Cardiac septum (tissue), 1 donor: Measurements from ENCODE around the gene NREP. TPM values are rescaled to one million over a fixed set of nuclear protein-coding genes. Genes with fewer than 3 reads are reported as not detected.

Experiments
- DNase-seq: peaks from one replicate; pipeline ENCODE4 v3.0.0-alpha.2; 2020; ENCODE audit warnings: low spot score
- intact Hi-C: fragments of 100-400 bp; cut with DNase I; formaldehyde crosslinking; loops from one replicate; pipeline ENCODE4 v1.14.0; 2022
- long read RNA-seq: library from polyadenylated mRNA; unstranded; transcript quantifications from one replicate; pipeline ENCODE4 v2.0.0, GENCODE V29; 2021
- total RNA-seq: library from RNA; stranded (reverse); fragmentation: NEBNext Ultra II Directional; extraction: Animal tissue kit (Norgen Biotek cat#: 25700); gene quantifications from one replicate; pipeline ENCODE4 v1.2.1, GENCODE V29; 2021
- donor health status: DM: no; HTN: no; CAD: no.

Gene NREP, protein sequence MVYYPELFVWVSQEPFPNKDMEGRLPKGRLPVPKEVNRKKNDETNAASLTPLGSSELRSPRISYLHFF
- 24.1 TPM for total RNA-seq
- long read RNA-seq, transcript NREP-202 (5 exons, 2,581 nt): major isoform, 22 of 37 reads
- long read RNA-seq, partial matches to known transcripts: 0 of 37 reads
- long read RNA-seq, other reads (novel, unspliced or antisense): 9 of 37 reads

DNA sequence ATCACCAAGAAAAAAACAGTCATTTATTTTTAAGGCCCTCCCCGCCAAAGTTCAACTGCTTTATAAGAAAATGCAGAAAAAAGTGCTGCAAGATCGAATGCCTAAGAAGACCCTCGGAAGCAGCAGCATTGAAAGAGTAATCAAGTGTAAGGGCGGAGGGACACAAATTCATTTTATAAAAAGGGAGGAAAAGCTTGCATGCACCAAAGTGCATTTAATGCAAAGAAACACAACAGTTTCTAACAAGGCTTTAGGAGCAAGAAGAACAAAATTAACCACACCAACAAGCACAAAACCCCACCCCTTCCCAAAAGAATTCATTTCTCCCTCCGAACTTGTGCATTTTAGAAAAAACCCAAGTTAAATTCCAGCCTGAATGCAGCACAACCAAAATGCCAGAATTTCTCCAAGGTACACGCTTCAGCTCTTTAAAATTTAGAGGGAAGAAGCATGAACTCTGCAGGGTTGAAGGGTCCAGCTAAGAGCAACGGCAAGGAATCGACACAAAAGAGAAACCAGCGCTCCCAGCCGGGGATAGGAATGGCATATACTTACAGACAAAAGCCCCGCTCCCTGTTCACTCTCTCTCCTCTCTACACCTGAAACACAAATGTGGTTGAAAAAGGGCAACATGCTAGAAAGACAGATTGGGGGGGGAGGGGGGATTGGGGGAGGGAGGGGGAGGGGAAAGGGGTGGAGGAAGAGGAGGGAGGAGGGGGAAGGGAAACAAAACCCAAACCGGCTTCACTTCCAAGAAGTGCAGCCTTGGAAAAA is at the start of gene NREP:
Gene NREP, minus strand, starts transcription at position 614 of the 774 bp plus-strand sequence. CDS start 1,422 bp downstream, outside the sequence.
- intact Hi-C loops: loop anchor here (1.0 to 10.0 kb wide), 6 partner anchors 76 to 658 kb away; partner anchors contain the start of gene EPB41L4A
- DNase-seq: peak; percentile 76

DNA sequence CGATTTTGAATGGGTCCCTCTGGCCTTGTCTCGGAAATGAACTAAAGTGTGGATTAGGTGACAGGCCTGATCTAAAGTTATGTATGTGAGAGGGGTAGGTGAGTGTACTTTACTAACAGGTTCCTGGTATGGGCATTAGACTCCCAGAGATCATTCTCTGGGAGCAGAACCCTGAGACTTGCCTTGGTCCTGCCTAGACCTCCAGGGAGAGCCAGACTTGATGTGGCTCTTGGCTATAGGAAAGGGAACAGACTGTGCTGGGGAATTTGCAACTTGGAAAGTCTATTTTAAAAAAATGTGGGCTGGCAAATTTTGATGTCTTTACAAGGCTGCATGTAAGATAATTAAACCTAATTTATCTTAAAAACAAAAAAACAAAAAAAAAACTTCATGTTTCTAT is 49.8 kb upstream of the NREP start:
- intact Hi-C loops: no loop called here
- no peak for DNase-seq

DNA sequence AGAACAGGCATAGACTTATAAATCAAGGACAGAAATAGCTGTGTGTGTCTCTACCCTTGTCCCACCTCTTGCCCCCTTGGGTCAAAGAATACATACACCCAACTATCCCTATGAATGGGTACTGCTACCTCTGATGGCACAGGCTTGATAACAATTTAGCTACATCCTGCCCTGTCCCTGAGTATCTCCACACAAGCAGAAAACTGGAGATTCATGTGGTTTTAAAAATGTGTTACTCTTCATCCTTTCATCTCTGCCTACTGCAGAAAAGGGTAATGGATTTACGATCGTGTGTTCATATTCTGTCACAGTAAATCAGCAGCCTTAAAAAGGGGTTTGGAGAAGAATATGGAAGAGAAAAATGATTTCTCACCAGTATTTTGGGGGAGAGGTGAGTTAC is 49.2 kb upstream of the NREP start:
- intact Hi-C loops: no loop called here
- no peak for DNase-seq

- no peak for DNase-seq
- intact Hi-C loops: no loop called here
Observed at GRCh38 chr5:111805071-111805470, 48.1 kb upstream of the NREP start.

GRCh38 chr5:111800351-111800750 is 43.4 kb upstream of the NREP start:
- no peak for DNase-seq
- intact Hi-C loops: no loop called here

- no peak for DNase-seq
Observed at GRCh38 chr5:111795142-111795541, 38.1 kb upstream of the NREP start.

GRCh38 chr5:111792471-111793058 is 35.6 kb upstream of the NREP start:
- no peak for DNase-seq
- intact Hi-C loops: no loop called here

More at GRCh38 chr5:111795142-111795541, 38.1 kb upstream of the NREP start:
- intact Hi-C loops: no loop called here

DNA sequence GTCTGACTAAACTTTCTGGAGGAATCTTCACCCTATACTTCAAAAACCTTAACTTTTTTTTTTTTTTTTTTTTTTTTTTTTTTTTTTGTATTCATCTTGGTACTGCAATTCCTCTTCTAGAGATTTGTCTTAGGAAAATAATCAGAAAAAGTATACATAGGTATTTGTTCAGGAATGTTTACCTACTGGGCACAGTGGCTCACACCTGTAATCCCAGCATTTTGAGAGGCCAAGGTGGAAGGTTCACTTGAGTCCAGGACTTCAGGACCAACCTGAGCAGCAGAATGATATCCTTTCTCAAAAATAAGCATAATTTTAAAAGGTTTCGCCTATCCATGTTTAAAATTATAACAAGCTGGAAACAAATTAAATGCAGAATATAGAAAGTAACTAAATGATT is 33.3 kb upstream of the NREP start:
- intact Hi-C loops: no loop called here
- DNase-seq: no peak

- DNase-seq: no peak
- intact Hi-C loops: no loop called here
Observed at GRCh38 chr5:111787006-111787405, 30.0 kb upstream of the NREP start.

GRCh38 chr5:111784491-111785181 is 27.6 kb upstream of the NREP start:
- intact Hi-C loops: no loop called here
- DNase-seq: no peak

DNA sequence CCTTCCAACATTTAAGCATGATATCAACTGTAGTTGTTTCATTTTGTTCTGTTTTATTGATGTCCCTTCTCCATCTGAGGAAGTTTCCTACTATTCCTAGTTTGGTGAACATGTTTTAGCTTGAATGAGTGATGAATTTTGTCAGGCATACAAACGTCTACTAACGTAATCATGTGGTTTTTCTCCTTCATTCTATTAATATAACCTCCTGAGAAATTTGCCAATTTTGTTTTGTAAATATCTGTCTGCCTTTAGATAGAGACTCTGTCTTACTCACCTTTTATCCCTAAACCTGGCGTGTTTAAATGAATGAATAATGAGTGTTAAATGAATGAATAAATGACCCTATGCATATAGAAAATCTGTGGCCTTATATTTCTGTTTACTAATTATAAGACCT is 26.5 kb upstream of the NREP start:
- intact Hi-C loops: no loop called here
- no peak for DNase-seq

DNA sequence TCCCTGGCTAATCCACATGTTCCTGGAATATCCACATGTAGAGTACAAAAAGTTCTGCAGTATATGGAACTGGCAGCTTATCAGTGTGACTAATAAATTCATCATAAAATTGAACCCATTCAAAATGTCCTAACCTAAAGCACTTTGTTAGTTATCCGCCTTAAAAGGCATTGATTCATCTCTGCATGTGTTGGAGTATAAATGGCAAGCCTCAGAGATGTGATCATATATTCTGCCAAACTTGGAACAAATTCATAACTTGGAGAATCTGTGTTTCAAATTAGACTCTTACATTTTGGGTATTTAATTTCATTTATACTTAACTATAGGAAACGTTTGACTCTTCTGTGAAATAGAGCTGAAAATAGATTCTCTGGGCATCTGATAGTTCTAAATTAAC is 25.2 kb upstream of the NREP start:
- DNase-seq: no peak
- intact Hi-C loops: no loop called here

DNA sequence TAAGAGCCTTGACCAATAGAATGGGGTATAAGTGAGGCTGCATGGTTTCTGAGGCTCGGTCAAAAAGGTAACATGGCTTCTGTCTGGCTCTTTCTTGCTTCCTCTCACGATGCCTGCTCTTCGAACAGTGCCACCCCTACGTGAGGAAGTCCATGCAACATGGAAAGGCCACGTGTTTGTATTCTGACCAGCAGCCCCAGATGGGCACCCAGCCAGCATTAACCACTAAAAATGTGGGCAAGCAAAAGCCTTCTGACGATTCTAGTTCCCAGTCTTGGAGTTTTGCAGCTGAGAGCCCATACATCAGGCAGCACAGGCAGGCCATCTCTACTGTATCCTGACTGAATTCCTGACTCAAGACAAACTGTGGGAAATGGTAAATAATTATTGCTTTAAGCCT is 24.2 kb upstream of the NREP start:
- DNase-seq: no peak

DNA sequence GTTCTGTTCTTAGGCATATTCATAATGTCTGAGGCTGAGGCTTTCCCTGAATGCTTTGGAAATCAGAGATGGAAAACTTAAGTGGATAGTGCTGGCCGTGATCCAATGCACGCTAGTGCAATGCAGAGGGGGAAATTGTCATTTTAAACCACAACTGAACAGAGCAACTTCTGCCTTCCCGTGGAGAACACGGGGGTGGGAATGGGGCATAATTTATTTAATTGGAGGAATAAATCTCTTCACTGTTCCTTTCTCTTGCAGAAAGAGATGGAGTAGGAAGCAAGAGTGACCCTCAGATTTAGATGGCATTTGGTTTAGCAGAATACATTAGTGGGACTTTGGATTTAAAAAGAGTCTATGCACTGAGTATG is 22.9 kb upstream of the NREP start:
- DNase-seq: no peak
- intact Hi-C loops: no loop called here

More for the DNA sequence above, 24.2 kb upstream of the NREP start:
- intact Hi-C loops: no loop called here

GRCh38 chr5:111779260-111779921 is 22.4 kb upstream of the NREP start:
- intact Hi-C loops: no loop called here
- no peak for DNase-seq

GRCh38 chr5:111776913-111777781 is 20.2 kb upstream of the NREP start:
- no peak for DNase-seq
- intact Hi-C loops: no loop called here

DNA sequence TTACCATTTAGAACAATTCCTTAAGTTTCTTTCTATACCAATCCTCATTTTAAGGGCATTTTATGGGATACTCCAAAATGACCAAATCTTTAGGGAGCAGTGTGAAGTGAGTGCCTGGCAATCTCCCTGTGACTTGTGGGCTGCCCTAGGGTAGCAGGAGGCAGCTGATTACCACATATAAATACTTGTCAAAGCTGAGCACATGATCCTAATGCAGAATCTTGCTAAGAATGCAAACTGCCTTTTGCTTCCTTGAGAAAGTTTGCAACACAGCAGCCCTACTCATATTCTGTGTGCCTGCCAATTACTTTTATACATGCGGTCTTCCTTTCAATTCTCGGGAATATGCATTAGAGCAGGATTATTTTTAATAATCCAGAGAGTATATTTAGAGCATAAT is 18.2 kb upstream of the NREP start:
- intact Hi-C loops: no loop called here
- no peak for DNase-seq

DNA sequence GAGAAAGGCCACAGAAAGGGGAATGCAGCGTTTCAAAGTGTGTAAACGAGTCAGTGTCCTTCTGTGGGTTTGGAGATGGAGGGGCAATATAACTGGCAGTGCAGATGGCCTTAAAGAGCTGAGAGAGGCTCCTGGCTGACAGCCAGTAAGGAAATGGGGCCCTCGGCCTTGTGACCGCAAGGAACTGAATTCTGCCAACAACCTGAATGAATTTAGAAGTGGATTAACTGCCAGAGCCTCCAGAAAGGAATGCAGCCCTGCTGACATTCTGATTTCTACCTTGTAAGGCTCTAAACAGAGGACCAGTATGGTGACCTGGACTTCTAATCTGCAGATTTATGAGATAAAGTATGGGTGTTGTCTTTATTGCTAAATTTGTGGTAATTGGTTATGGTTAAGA is 17.5 kb upstream of the NREP start:
- intact Hi-C loops: no loop called here
- no peak for DNase-seq
